Calu3 (cell line): ENCODE results near the gene COPRS. TPM values are rescaled to one million over a fixed set of nuclear protein-coding genes. Genes with fewer than 3 reads are reported as not detected.

ENCODE experiments used
- BruUV-seq: library from RNA; stranded (reverse); fragments of 400-500 nt; replicated peaks from 2 replicates; lab custom pipeline; 2021; lab: Mats Ljungman, UMichigan
- CTCF ChIA-PET: fragments of 300-600 bp; sonication (Branson Sonifier 250); formaldehyde crosslinking; loops from one replicate; lab custom pipeline; 2022; ENCODE audit warnings: antibody characterized with exemption; lab: Charles Lee
- DNase-seq: peaks from one replicate; pipeline ENCODE4 v3.0.0; 2022
- H3K27ac Mint-ChIP-seq: one replicate; pipeline ENCODE4 v1.8.0; 2022; ENCODE audit warnings: mixed read lengths; ENCODE audit not compliant: unreplicated experiment
- H3K27me3 Mint-ChIP-seq: one replicate; pipeline ENCODE4 v1.8.0; 2022; ENCODE audit warnings: mixed read lengths; ENCODE audit not compliant: unreplicated experiment
- H3K36me3 Mint-ChIP-seq: one replicate; pipeline ENCODE4 v1.8.0; 2022; ENCODE audit warnings: mild to moderate bottlenecking, moderate library complexity, mixed read lengths; ENCODE audit not compliant: insufficient read depth, unreplicated experiment
- H3K4me1 Mint-ChIP-seq: one replicate; pipeline ENCODE4 v1.8.0; 2022; ENCODE audit warnings: mild to moderate bottlenecking, low read depth, mixed read lengths; ENCODE audit not compliant: unreplicated experiment
- H3K4me3 Mint-ChIP-seq: one replicate; pipeline ENCODE4 v1.8.0; 2022; ENCODE audit warnings: mild to moderate bottlenecking, low read depth, moderate library complexity, mixed read lengths; ENCODE audit not compliant: unreplicated experiment
- H3K9me3 Mint-ChIP-seq: one replicate; pipeline ENCODE4 v1.8.0; 2022; ENCODE audit warnings: low read depth, mixed read lengths; ENCODE audit not compliant: unreplicated experiment
- intact Hi-C: fragments of 100-400 bp; cut with micrococcal nuclease; formaldehyde crosslinking; loops from one replicate; pipeline ENCODE4 v1.10.0; 2022; ENCODE audit not compliant: unreplicated experiment
- total RNA-seq: library from RNA; stranded (reverse); gene quantifications from 2 replicates; pipeline ENCODE4 v1.2.3, GENCODE V29; 2022
- TF ChIP-seq, protein P1 (sequence below): fragments of 200-600 bp; IDR thresholded peaks from one replicate; pipeline ENCODE4 v1.8.0; 2022; ENCODE audit warnings: antibody characterized with exemption; ENCODE audit not compliant: unreplicated experiment

COPRS gene
- total RNA-seq, 1 experiment from 2014 or later = 32.6 TPM

- peaks cover 15% of the 10 kb centered on the region for H3K4me1 Mint-ChIP-seq
- no peak overlapping the region for H3K27ac Mint-ChIP-seq
- intact Hi-C loops = no loop called here
- peaks cover 4% of the 10 kb centered on the region for H3K36me3 Mint-ChIP-seq
- H3K27me3 Mint-ChIP-seq = no peaks in the 10 kb centered on the region
- DNase-seq = no peak
- CTCF ChIA-PET = no interaction called here
- peaks cover 7% of the 10 kb centered on the region for H3K9me3 Mint-ChIP-seq
- BruUV-seq = no TSS peak
- TF ChIP-seq, protein P1, sequence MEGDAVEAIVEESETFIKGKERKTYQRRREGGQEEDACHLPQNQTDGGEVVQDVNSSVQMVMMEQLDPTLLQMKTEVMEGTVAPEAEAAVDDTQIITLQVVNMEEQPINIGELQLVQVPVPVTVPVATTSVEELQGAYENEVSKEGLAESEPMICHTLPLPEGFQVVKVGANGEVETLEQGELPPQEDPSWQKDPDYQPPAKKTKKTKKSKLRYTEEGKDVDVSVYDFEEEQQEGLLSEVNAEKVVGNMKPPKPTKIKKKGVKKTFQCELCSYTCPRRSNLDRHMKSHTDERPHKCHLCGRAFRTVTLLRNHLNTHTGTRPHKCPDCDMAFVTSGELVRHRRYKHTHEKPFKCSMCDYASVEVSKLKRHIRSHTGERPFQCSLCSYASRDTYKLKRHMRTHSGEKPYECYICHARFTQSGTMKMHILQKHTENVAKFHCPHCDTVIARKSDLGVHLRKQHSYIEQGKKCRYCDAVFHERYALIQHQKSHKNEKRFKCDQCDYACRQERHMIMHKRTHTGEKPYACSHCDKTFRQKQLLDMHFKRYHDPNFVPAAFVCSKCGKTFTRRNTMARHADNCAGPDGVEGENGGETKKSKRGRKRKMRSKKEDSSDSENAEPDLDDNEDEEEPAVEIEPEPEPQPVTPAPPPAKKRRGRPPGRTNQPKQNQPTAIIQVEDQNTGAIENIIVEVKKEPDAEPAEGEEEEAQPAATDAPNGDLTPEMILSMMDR = no peak
- no peak overlapping the region for H3K4me3 Mint-ChIP-seq
Measured at GRCh38 chr17:31808521-31809050, 50.5 kb downstream of the COPRS start.

- Mint-ChIP-seq H3K27ac (no peak overlapping the region), H3K36me3 (peaks cover 4% of the 10 kb centered on the region), H3K4me1 (peaks cover 17% of the 10 kb centered on the region), H3K27me3 (no peaks in the 10 kb centered on the region), H3K4me3 (no peak overlapping the region), H3K9me3 (peaks cover 3% of the 10 kb centered on the region)
- CTCF ChIA-PET = no interaction called here
- DNase-seq = no peak
- TF ChIP-seq, protein P1 = no peak
- BruUV-seq = no TSS peak
- intact Hi-C loops = no loop called here
Measured at GRCh38 chr17:31807846-31808245, 51.2 kb downstream of the COPRS start.

DNA sequence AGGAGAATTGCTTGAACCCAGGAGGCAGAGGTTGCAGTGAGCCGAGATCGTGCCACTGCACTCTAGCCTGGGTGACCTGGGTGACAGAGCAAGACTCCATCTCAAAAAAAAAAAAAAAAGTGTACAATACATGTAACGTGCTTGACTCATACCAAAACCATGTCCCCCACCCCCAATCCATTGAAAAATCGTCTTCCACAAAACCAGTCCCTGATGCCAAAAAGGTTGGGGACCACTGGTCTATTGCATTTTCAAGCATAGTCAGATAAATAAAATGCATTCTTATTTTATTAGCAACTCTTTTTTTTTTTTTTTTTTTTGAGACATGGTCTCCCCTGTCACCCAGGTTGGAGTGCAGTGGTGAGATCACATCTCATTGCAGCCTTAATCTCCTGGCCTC is 52.1 kb downstream of the COPRS start:
- no TSS peak for BruUV-seq
- peaks cover 17% of the 10 kb centered on the region for H3K4me1 Mint-ChIP-seq
- CTCF ChIA-PET = interaction anchor here (0.7 kb wide), 1 partner anchor 1788 kb away, joined by 3 read pairs; no protein-coding TSS in a partner anchor
- peaks cover 4% of the 10 kb centered on the region for H3K36me3 Mint-ChIP-seq
- peaks cover 3% of the 10 kb centered on the region for H3K9me3 Mint-ChIP-seq
- TF ChIP-seq, protein P1 = no peak
- H3K4me3 Mint-ChIP-seq = no peak overlapping the region
- H3K27me3 Mint-ChIP-seq = no peaks in the 10 kb centered on the region
- intact Hi-C loops = no loop called here
- H3K27ac Mint-ChIP-seq = no peak overlapping the region
- DNase-seq = no peak

DNA sequence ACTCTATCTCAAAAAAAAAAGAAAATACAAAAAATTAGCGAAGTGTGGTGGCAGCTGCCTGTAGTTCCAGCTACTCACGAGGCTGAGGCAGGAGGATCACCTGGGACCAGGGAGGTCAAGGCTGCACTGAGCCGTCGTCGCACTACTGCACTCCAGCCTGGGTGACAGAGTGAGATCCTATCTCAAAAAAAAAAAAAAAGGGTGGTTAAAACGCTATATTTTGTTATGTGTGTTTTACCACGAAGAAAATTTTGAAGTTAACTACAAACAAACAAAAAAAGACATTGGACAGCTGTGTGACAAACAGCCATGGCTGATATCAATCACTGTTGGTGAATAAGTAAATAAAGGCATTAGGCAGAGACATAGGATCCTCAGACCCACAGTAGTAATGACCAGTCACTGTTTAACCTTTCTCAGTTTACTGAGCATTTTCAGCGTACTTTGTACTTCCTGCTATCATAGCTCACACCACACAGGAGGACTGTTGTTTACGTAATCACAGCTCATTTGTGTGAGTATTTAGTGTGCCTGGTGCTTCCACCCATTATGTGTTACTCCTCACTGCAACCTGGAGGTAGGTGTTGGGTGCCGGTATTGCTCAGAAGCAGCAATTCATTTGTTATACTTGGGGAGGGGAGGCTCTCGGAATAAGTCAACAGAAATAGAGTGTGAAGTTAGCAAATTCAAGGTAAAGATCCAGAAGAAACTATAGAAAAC is 55.4 kb downstream of the COPRS start:
- Mint-ChIP-seq H3K27ac (no peak overlapping the region), H3K4me3 (no peak overlapping the region), H3K36me3 (peaks cover 4% of the 10 kb centered on the region), H3K9me3 (no peaks in the 10 kb centered on the region), H3K4me1 (peaks cover 17% of the 10 kb centered on the region), H3K27me3 (no peaks in the 10 kb centered on the region)
- no TSS peak for BruUV-seq
- TF ChIP-seq, protein P1 = no peak
- CTCF ChIA-PET = interaction anchor here (0.7 kb wide), 3 partner anchors 13 to 222 kb away, joined by 3 read pairs; no protein-coding TSS in a partner anchor
- no peak for DNase-seq
- intact Hi-C loops = no loop called here
